HepG2 (cell line): Measurements from ENCODE around the gene TFB1M. TPM values are rescaled to one million over a fixed set of nuclear protein-coding genes. Genes with fewer than 3 reads are reported as not detected.
A peak's percentile ranks its signal among the peaks of the same experiment; 100 is the strongest.

Experiments used
- ARID2 ChIP-seq: sonication (generic); formaldehyde crosslinking; IDR thresholded peaks from 2 replicates; pipeline ENCODE4 v1.8.1; 2022; ENCODE audit warnings: mild to moderate bottlenecking, missing genetic modification reagents, borderline replicate concordance
- BRCA1 ChIP-seq: sonication (generic); formaldehyde crosslinking; IDR thresholded peaks from 2 replicates; pipeline ENCODE4 v1.4.0; 2020; ENCODE audit warnings: missing genetic modification reagents
- E2F1 ChIP-seq: sonication (generic); formaldehyde crosslinking; IDR thresholded peaks from 2 replicates; pipeline ENCODE4 v1.5.0; 2020; ENCODE audit warnings: missing genetic modification reagents
- FLYWCH1 ChIP-seq: sonication (generic); formaldehyde crosslinking; IDR thresholded peaks from 2 replicates; pipeline ENCODE4 v1.8.1; 2023; ENCODE audit warnings: mild to moderate bottlenecking, missing genetic modification reagents
- KAT8 ChIP-seq: IDR thresholded peaks from 2 replicates; pipeline ENCODE4 v1.6.1; 2016; ENCODE audit warnings: missing genetic modification reagents, missing compliant biosample characterization
- NCOA1 ChIP-seq: sonication (generic); formaldehyde crosslinking; IDR thresholded peaks from 2 replicates; pipeline ENCODE4 v1.9.0; 2021; ENCODE audit warnings: missing genetic modification reagents
- NFRKB ChIP-seq: fragments of 450-650 bp; IDR thresholded peaks from 2 replicates; pipeline ENCODE4 v1.6.1; 2017
- NFYB ChIP-seq: sonication (generic); formaldehyde crosslinking; IDR thresholded peaks from 2 replicates; pipeline ENCODE4 v1.4.0; 2020; ENCODE audit warnings: missing genetic modification reagents
- RXRA ChIP-seq: sonication (generic); formaldehyde crosslinking; IDR thresholded peaks from 2 replicates; pipeline ENCODE4 v1.5.1; 2020; ENCODE audit warnings: missing genetic modification reagents
- TGIF2 ChIP-seq: IDR thresholded peaks from 2 replicates; pipeline ENCODE4 v1.6.1; 2016; ENCODE audit warnings: control low read depth, missing compliant biosample characterization
- TRIM22 ChIP-seq: fragments of 450-650 bp; IDR thresholded peaks from 2 replicates; pipeline ENCODE4 v1.6.1; 2017
- TRIM24 ChIP-seq: sonication (generic); formaldehyde crosslinking; IDR thresholded peaks from 2 replicates; pipeline ENCODE4 v1.8.0; 2022; ENCODE audit warnings: mild to moderate bottlenecking, missing genetic modification reagents
- ZBTB7A ChIP-seq: sonication (generic); formaldehyde crosslinking; IDR thresholded peaks from 2 replicates; pipeline ENCODE4 v1.8.0; 2022; ENCODE audit warnings: mild to moderate bottlenecking, missing genetic modification reagents
- ZNF251 ChIP-seq: sonication (generic); formaldehyde crosslinking; IDR thresholded peaks from 2 replicates; pipeline ENCODE4 v1.9.0; 2021; ENCODE audit warnings: mild to moderate bottlenecking, missing genetic modification reagents
- ZNF333 ChIP-seq: sonication (generic); formaldehyde crosslinking; IDR thresholded peaks from 2 replicates; pipeline ENCODE4 v1.4.0; 2020; ENCODE audit warnings: mild to moderate bottlenecking, missing genetic modification reagents, borderline replicate concordance
- ZNF441 ChIP-seq: sonication (generic); formaldehyde crosslinking; IDR thresholded peaks from 2 replicates; pipeline ENCODE4 v1.7.0; 2021; ENCODE audit warnings: missing genetic modification reagents, borderline replicate concordance
- ZNF530 ChIP-seq: sonication (generic); formaldehyde crosslinking; IDR thresholded peaks from 2 replicates; pipeline ENCODE4 v1.5.0; 2020; ENCODE audit warnings: low read depth, mild to moderate bottlenecking, missing genetic modification reagents
- ZNF670 ChIP-seq: sonication (generic); formaldehyde crosslinking; IDR thresholded peaks from 2 replicates; pipeline ENCODE4 v1.8.0; 2022; ENCODE audit warnings: mild to moderate bottlenecking, missing genetic modification reagents, borderline replicate concordance
- ZNF7 ChIP-seq: IDR thresholded peaks from 2 replicates; pipeline ENCODE4 v1.6.1; 2016; ENCODE audit warnings: missing biosample characterization, missing genetic modification reagents
- ZNF883 ChIP-seq: sonication (generic); formaldehyde crosslinking; IDR thresholded peaks from 2 replicates; pipeline ENCODE4 v1.5.1; 2020; ENCODE audit warnings: mild to moderate bottlenecking, missing genetic modification reagents; ENCODE audit errors: not compliant biosample characterization
- polyA plus RNA-seq, 8 experiments: library from polyadenylated mRNA; depleted of rRNA in 3 of 8; stranded (reverse) in 7 of 8; unstranded in 1 of 8; fragments of >200 nt; fragmentation: Illumina TruSeq in 4 of 8; extraction: Trizol in 4 of 8; gene quantifications; 2 replicates each; pipeline versions ENCODE4 v1.2.1 to v1.2.3, GENCODE V29; 2011 to 2016; ENCODE audit warnings: low read depth in 4 of 8, missing spikeins in 1 of 8, mixed read lengths in 1 of 8; ENCODE audit not compliant: insufficient read depth in 1 of 8
- total RNA-seq, 5 experiments: library from RNA; depleted of rRNA; stranded (reverse); fragments of >200 nt; fragmentation: Illumina TruSeq; extraction: Trizol; gene quantifications; 2 replicates each; pipeline ENCODE4 v1.2.3, GENCODE V29; 2016; ENCODE audit warnings: low read depth in 1 of 5
- TF ChIP-seq, protein P1 (sequence below): sonication (generic); formaldehyde crosslinking; conservative IDR thresholded peaks from 2 replicates; pipeline ENCODE4 v1.4.0; 2020; ENCODE audit warnings: missing genetic modification reagents
- TF ChIP-seq, protein P2 (sequence below): sonication (generic); formaldehyde crosslinking; IDR thresholded peaks from 2 replicates; pipeline ENCODE4 v1.4.0; 2020; ENCODE audit warnings: missing genetic modification reagents

TFB1M gene
- total and polyA plus RNA-seq, 2 of the 13 experiments (the other 11 are each of a cell fraction or from before 2014, with no cell fraction given), result 91.4 to 122 TPM

- TF ChIP-seq ZNF333 (peak; percentile 70; the same call in 1 of the 2 replicates), ZNF670 (peak; percentile 61; the same call in 1 of the 2 replicates), TRIM22 (no peak), ARID2 (CRISPR knock-in tag) (no peak), ZNF441 (CRISPR knock-in tag) (0 out of 2 replicates have a peak, but pooled peaks have one; percentile 69), TGIF2 (CRISPR knock-in tag) (peak; percentile 49; the same call in 1 of the 2 replicates), NCOA1 (CRISPR knock-in tag) (no peak), ZBTB7A (CRISPR knock-in tag) (peak; percentile 54; the same call in 1 of the 2 replicates), TRIM24 (CRISPR knock-in tag) (no peak), NFYB (peak; percentile 86), RXRA (CRISPR knock-in tag) (peak; percentile 86), ZNF530 (CRISPR knock-in tag) (no peak), ZNF251 (CRISPR knock-in tag) (no peak), BRCA1 (CRISPR knock-in tag) (peak; percentile 66; the same call in 1 of the 2 replicates), E2F1 (peak; percentile 72), NFRKB (no peak), ZNF883 (CRISPR knock-in tag) (no peak), ZNF7 (CRISPR knock-in tag) (0 out of 2 replicates have a peak, but pooled peaks have one; percentile 1), FLYWCH1 (no peak), KAT8 (CRISPR knock-in tag) (peak; percentile 69; the same call in 1 of the 2 replicates)
- TF ChIP-seq, protein P1, sequence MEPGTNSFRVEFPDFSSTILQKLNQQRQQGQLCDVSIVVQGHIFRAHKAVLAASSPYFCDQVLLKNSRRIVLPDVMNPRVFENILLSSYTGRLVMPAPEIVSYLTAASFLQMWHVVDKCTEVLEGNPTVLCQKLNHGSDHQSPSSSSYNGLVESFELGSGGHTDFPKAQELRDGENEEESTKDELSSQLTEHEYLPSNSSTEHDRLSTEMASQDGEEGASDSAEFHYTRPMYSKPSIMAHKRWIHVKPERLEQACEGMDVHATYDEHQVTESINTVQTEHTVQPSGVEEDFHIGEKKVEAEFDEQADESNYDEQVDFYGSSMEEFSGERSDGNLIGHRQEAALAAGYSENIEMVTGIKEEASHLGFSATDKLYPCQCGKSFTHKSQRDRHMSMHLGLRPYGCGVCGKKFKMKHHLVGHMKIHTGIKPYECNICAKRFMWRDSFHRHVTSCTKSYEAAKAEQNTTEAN (CRISPR knock-in tag), result peak; percentile 76; the same call in 1 of the 2 replicates
- TF ChIP-seq, protein P2, sequence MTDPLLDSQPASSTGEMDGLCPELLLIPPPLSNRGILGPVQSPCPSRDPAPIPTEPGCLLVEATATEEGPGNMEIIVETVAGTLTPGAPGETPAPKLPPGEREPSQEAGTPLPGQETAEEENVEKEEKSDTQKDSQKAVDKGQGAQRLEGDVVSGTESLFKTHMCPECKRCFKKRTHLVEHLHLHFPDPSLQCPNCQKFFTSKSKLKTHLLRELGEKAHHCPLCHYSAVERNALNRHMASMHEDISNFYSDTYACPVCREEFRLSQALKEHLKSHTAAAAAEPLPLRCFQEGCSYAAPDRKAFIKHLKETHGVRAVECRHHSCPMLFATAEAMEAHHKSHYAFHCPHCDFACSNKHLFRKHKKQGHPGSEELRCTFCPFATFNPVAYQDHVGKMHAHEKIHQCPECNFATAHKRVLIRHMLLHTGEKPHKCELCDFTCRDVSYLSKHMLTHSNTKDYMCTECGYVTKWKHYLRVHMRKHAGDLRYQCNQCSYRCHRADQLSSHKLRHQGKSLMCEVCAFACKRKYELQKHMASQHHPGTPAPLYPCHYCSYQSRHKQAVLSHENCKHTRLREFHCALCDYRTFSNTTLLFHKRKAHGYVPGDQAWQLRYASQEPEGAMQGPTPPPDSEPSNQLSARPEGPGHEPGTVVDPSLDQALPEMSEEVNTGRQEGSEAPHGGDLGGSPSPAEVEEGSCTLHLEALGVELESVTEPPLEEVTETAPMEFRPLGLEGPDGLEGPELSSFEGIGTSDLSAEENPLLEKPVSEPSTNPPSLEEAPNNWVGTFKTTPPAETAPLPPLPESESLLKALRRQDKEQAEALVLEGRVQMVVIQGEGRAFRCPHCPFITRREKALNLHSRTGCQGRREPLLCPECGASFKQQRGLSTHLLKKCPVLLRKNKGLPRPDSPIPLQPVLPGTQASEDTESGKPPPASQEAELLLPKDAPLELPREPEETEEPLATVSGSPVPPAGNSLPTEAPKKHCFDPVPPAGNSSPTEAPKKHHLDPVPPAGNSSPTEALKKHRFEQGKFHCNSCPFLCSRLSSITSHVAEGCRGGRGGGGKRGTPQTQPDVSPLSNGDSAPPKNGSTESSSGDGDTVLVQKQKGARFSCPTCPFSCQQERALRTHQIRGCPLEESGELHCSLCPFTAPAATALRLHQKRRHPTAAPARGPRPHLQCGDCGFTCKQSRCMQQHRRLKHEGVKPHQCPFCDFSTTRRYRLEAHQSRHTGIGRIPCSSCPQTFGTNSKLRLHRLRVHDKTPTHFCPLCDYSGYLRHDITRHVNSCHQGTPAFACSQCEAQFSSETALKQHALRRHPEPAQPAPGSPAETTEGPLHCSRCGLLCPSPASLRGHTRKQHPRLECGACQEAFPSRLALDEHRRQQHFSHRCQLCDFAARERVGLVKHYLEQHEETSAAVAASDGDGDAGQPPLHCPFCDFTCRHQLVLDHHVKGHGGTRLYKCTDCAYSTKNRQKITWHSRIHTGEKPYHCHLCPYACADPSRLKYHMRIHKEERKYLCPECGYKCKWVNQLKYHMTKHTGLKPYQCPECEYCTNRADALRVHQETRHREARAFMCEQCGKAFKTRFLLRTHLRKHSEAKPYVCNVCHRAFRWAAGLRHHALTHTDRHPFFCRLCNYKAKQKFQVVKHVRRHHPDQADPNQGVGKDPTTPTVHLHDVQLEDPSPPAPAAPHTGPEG, result peak; percentile 77; the same call in 1 of the 2 replicates
These were observed at the start of gene TFB1M (continued) for GRCh38 chr6:155314092-155314772.
